Retinal pigment epithelial cell (primary cell): Measurements from ENCODE around the gene DNAH17.

Source experiments
- DNase-seq: peaks from one replicate; pipeline ENCODE4 v3.0.0-alpha.2; 2010; ENCODE audit warnings: low read depth
- H3K4me3 ChIP-seq: 2 replicates; pipeline ENCODE4 v1.5.1; 2011; ENCODE audit warnings: mild to moderate bottlenecking, low read length, control low read depth, moderate library complexity
- TF ChIP-seq, protein P1 (sequence below): conservative IDR thresholded peaks from 2 replicates; pipeline ENCODE4 v1.5.1; 2011; ENCODE audit warnings: low read depth, low read length, control low read depth, inconsistent platforms

The DNAH17 gene

DNA sequence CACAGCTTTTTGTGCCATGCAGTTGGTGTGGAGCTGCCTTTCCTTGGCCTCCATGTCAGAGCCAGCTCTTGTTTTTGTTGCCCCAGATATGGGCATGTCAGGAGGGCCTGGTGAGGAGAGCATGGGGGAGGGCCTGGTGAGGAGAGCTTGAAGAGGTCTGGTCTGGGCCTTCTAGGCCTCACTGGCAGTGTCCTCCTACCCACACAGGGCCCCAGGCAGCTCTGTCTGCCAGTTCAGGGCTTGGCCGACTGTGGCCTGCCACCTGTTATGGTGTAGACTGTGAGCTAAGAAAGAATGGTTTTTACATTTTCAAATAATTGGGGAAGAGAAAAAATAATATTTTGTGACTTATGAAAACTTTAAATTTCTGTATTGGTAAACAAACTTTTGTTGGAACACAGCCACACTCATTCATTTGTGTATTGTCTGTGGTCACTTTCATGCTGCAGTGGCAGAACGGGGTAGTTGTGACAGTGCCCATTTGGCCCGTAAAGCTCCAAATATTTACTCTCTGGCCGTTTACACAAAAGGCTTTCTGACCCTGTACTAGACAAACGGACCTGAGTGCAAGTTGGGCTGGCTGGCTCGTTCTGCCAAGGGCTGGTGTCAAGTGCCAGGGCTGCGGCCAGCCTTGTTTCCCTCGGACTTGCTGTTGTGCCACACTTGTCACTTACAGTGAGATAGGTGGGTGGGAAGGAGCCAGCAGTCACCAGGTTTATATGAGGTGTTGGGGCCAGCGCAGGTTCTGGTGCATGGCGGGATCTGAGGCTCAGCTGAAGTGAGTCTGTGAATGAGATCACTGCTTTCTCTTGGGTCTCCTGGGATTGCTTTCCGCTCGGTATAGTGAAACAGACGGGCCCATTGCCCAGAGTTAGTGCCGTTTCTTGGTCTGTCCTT lies 180.5 kb downstream of the DNAH17 start:
- DNase-seq = no peak
- TF ChIP-seq, protein P1, sequence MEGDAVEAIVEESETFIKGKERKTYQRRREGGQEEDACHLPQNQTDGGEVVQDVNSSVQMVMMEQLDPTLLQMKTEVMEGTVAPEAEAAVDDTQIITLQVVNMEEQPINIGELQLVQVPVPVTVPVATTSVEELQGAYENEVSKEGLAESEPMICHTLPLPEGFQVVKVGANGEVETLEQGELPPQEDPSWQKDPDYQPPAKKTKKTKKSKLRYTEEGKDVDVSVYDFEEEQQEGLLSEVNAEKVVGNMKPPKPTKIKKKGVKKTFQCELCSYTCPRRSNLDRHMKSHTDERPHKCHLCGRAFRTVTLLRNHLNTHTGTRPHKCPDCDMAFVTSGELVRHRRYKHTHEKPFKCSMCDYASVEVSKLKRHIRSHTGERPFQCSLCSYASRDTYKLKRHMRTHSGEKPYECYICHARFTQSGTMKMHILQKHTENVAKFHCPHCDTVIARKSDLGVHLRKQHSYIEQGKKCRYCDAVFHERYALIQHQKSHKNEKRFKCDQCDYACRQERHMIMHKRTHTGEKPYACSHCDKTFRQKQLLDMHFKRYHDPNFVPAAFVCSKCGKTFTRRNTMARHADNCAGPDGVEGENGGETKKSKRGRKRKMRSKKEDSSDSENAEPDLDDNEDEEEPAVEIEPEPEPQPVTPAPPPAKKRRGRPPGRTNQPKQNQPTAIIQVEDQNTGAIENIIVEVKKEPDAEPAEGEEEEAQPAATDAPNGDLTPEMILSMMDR = no peak
- H3K4me3 ChIP-seq = no peak overlapping the region

DNA sequence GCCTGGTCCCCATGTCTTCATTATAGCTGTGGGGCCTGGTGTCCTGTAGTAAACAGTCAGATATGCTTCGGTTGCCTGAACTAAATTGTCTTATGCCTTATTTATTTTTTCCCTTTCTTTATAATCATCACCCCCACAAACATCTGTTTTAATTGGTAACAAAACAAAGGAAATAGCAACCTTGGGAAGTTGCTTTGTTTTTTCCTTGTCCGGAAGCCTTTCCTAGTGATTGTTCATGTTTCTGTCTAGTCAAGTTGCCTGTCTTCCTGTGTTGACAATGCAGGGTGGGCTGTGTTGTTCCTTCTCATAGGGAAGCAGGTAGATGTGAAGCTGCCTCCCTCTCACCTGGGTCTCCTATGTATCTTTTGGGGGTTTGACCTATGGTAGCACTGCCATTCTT lies 182.0 kb downstream of the DNAH17 start:
- TF ChIP-seq, protein P1 = no peak
- no peak overlapping the region for H3K4me3 ChIP-seq
- DNase-seq = no peak

DNA sequence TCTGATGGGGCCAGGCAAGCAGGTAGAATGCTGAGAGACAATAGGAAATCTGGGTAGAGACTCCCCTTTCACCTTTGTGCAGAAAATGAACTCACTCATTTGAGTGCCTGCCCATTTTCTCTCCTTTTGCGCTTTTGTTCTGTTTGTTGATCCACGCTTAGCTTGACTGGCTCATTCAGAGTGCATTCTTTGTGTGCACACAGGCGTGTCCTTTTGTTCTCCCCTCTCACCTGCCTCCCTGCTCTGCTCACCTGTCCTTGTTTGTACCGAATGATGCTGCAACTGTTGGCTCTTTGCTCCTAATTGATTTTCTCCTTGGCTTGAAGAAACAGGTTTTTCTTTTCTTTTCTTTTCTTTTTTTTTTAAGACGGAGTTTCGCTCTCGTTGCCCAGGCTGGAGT lies 183.0 kb downstream of the DNAH17 start:
- DNase-seq = no peak
- TF ChIP-seq, protein P1 = no peak
- H3K4me3 ChIP-seq = no peak overlapping the region

DNA sequence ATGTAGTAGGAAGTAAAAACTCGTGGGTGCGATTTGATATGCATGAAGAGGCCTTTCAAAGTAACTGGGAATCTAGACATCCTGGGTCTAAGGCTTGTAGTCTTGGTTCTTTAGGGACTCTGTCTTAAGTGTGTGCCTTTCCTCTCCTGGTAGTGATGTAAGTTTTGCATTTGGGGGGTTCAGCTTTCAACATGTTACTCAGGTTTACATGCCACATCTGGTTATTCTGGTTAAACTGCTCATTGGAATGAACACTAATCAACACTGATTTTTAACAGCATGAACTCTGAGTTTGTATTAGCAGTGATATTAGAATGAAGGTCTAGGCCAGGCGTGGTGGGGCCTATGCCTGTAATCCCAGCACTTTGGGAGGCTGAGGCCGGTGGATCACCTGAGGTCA lies 183.6 kb downstream of the DNAH17 start:
- TF ChIP-seq, protein P1 = no peak
- DNase-seq = no peak
- H3K4me3 ChIP-seq = no peak overlapping the region

DNA sequence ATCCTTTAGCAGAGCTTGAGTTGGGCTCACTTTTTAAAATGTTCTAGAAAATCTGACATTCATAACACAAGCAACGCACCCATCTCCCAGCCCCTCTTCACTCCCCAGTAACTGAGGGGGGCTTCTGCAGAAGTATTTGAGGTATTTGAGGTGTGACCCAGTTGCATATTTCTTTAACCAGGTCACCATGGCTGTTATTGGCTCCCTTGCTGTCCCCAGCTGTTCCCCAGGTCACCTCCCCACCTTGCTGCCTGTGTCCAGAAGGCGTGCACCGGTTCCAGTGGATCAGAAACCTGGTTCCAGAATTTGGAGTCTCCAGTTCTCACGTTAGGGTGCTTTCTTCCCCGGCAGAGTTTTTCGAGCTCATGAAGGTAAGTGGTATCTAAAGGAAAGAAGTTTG lies 184.9 kb downstream of the DNAH17 start:
- no peak for DNase-seq
- TF ChIP-seq, protein P1 = no peak
- H3K4me3 ChIP-seq = no peak overlapping the region

DNA sequence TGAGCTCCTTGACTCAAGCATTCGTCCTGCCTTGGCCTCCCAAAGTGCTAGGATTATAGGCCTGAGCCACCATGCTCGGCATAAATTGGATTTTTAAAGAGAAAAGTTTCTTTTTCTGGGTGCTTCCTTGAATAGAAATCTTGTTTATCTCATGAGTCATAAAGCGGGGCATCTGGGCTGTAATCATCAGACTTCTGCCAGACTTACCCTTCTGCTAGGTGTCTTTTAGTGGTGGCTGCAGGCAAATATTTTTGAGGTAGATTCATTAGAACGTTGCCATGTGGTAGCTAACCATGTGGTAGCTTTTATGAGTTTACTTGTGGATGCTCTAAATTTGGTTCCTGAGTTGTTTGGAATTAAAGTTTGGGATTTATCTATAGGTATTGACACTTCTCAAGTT lies 185.4 kb downstream of the DNAH17 start:
- TF ChIP-seq, protein P1 = no peak

DNA sequence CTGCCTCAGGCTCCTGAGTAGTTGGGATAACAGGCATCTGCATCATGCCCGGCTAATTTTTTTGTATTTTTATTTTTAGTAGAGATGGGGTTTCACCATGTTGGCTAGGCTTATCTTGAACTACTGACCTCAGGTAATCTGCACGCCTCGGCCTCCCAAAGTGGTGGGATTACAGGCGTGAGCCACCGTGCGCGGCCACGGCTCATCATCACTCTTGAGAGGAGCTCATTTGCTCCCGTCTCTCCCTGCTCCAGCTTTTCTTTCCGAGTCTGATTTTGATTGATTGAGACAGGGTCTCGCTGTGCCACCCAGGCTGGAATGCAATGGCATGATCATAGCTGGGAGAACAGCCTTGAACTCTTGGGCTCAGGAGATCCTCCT lies 186.2 kb downstream of the DNAH17 start:
- no peak for DNase-seq
- no peak overlapping the region for H3K4me3 ChIP-seq
- TF ChIP-seq, protein P1 = no peak

More for the DNA sequence above, 185.4 kb downstream of the DNAH17 start:
- DNase-seq = no peak
- no peak overlapping the region for H3K4me3 ChIP-seq
